Measurements from ENCODE around the gene AGRP. TPM values are rescaled to one million over a fixed set of nuclear protein-coding genes. Genes with fewer than 3 reads are reported as not detected.

AGRP gene
- total RNA-seq, 1 experiment from 2014 or later: not detected

DNA sequence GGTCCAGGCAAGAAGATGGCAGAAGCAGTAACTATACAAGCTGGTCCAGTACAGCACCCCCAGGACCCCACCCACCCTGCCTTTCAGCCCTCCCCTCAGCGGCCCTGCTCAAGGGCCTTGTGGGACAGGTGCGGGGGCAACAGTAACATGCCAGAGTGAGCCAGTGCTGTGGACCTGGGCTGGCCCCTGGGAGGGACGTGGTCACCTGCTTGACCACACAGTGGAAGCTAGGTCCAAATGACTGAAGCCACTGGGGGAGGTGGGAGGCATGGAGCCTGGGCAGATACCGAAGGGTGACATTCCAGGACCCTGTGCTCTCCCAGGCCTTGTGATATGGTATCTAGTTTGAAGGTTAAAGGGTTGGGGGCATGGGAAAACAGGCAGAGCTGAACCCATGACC, 19.7 kb downstream of the AGRP start:
- no peaks in the 10 kb centered on the region for H3K9me3 ChIP-seq (replicated peaks)
- H3K36me3 ChIP-seq: peaks cover 17% of the 10 kb centered on the region
- no peak for DNase-seq (ENCODE audit: low read depth in 1 of 2, low spot score in 2 of 2)
- no peak overlapping the region for H3K27ac ChIP-seq
- H3K4me3 ChIP-seq: no peak overlapping the region
- no peaks in the 10 kb centered on the region for H3K27me3 ChIP-seq (replicated peaks)
- peaks cover 27% of the 10 kb centered on the region for H3K4me1 ChIP-seq (replicated peaks)

DNA sequence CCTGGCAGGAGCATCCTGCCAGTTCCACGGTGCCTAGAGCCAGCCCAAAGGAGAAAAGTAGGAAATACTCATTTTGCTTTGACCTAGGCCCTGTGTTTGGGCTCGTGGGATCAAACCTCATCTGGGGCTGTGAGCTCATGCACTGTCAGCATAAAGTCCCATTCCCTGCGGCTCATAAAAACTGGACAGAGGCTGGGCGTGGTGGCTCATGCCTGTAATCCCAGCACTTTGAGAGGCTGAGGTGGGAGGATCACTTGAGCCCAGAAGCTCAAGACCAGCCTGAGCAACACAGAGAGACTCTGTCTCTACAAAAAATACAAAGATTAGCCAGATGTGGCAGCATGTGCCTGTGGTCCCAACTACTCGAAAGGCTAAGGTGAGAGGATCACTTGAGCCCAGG, 20.3 kb downstream of the AGRP start:
- DNase-seq (ENCODE audit: low read depth in 1 of 2, low spot score in 2 of 2): no peak
- Histone ChIP-seq H3K4me1 (replicated peaks) (peaks cover 27% of the 10 kb centered on the region), H3K9me3 (replicated peaks) (no peaks in the 10 kb centered on the region), H3K27me3 (replicated peaks) (no peaks in the 10 kb centered on the region), H3K4me3 (no peak overlapping the region), H3K27ac (no peak overlapping the region), H3K36me3 (peaks cover 17% of the 10 kb centered on the region)

DNA sequence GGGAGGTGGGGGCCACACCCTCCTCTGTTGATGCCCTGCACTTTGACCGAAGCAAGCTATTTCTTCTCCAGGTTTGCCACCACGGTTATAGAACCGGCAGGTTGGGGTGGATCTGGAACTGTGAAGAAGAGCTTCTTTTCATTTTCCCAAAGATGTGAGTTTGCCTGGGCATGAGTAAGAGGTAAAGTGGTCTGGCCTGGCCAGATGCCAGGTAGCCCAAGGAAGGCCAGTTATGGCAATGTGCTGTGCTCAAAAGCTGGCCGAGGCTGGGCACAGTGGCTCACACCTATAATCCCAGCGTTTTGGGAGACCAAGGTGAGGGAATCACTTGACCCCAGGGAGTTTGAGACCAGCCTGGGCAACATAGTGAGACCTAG, 21.1 kb downstream of the AGRP start:
- no peaks in the 10 kb centered on the region for H3K9me3 ChIP-seq (replicated peaks)
- H3K4me3 ChIP-seq: no peak overlapping the region
- no peak overlapping the region for H3K27ac ChIP-seq
- H3K27me3 ChIP-seq (replicated peaks): no peaks in the 10 kb centered on the region
- DNase-seq (ENCODE audit: low read depth in 1 of 2, low spot score in 2 of 2): no peak
- H3K4me1 ChIP-seq (replicated peaks): peaks cover 22% of the 10 kb centered on the region
- peaks cover 17% of the 10 kb centered on the region for H3K36me3 ChIP-seq

- Histone ChIP-seq H3K36me3 (peaks cover 17% of the 10 kb centered on the region), H3K4me3 (no peak overlapping the region), H3K9me3 (replicated peaks) (no peaks in the 10 kb centered on the region), H3K4me1 (replicated peaks) (peaks cover 16% of the 10 kb centered on the region), H3K27me3 (replicated peaks) (no peaks in the 10 kb centered on the region), H3K27ac (no peak overlapping the region)
- no peak for DNase-seq (ENCODE audit: low read depth in 1 of 2, low spot score in 2 of 2)
Measured at GRCh38 chr16:67461600-67462278, 21.6 kb downstream of the AGRP start.

DNA sequence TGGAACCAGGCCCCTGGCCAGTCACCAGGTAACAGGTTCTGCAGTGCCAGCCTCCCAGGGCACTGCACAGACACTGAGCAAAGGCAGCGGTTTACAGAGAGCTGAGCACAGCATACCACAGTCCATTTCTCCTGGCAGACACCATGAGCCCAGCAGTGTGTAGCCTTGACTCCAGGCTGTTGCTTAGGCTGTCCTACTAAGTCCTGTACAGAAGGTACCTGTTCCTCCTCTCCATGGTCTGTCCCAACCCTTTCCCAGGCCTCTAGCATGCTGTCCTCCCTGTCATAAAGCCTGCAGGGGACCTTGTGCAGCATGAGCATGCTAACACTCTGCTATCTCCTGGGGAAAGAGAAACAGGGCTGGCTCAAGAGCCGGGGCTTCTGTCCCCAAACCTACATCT, 22.4 kb downstream of the AGRP start:
- Histone ChIP-seq H3K27me3 (replicated peaks) (no peaks in the 10 kb centered on the region), H3K27ac (no peak overlapping the region), H3K36me3 (peaks cover 17% of the 10 kb centered on the region), H3K4me1 (replicated peaks) (peaks cover 8% of the 10 kb centered on the region), H3K4me3 (no peak overlapping the region), H3K9me3 (replicated peaks) (no peaks in the 10 kb centered on the region)
- DNase-seq (ENCODE audit: low read depth in 1 of 2, low spot score in 2 of 2): no peak

- Histone ChIP-seq H3K27ac (no peak overlapping the region), H3K9me3 (replicated peaks) (no peaks in the 10 kb centered on the region), H3K27me3 (replicated peaks) (no peaks in the 10 kb centered on the region), H3K4me1 (replicated peaks) (peaks cover under 1% of the 10 kb centered on the region), H3K36me3 (peaks cover 17% of the 10 kb centered on the region), H3K4me3 (no peak overlapping the region)
- no peak for DNase-seq (ENCODE audit: low read depth in 1 of 2, low spot score in 2 of 2)
Measured at GRCh38 chr16:67460168-67460567, 23.2 kb downstream of the AGRP start.

- no peak overlapping the region for H3K27ac ChIP-seq
- no peaks in the 10 kb centered on the region for H3K9me3 ChIP-seq (replicated peaks)
- H3K27me3 ChIP-seq (replicated peaks): no peaks in the 10 kb centered on the region
- no peak overlapping the region for H3K4me3 ChIP-seq
- no peak for DNase-seq (ENCODE audit: low read depth in 1 of 2, low spot score in 2 of 2)
- no peaks in the 10 kb centered on the region for H3K4me1 ChIP-seq (replicated peaks)
- H3K36me3 ChIP-seq: peaks cover 17% of the 10 kb centered on the region
Measured at GRCh38 chr16:67459861-67460150, 23.5 kb downstream of the AGRP start.

- Histone ChIP-seq H3K27me3 (replicated peaks) (no peaks in the 10 kb centered on the region), H3K9me3 (replicated peaks) (no peaks in the 10 kb centered on the region), H3K4me3 (no peak overlapping the region), H3K4me1 (replicated peaks) (no peaks in the 10 kb centered on the region), H3K36me3 (peaks cover 17% of the 10 kb centered on the region), H3K27ac (no peak overlapping the region)
- DNase-seq (ENCODE audit: low read depth in 1 of 2, low spot score in 2 of 2): no peak
Measured at GRCh38 chr16:67459066-67459860, 24.1 kb downstream of the AGRP start.

- Histone ChIP-seq H3K4me3 (no peak overlapping the region), H3K36me3 (peaks cover 19% of the 10 kb centered on the region), H3K9me3 (replicated peaks) (no peaks in the 10 kb centered on the region), H3K27me3 (replicated peaks) (no peaks in the 10 kb centered on the region), H3K27ac (no peak overlapping the region), H3K4me1 (replicated peaks) (no peaks in the 10 kb centered on the region)
- no peak for DNase-seq (ENCODE audit: low read depth in 1 of 2, low spot score in 2 of 2)
Measured at GRCh38 chr16:67458121-67458641, 25.2 kb downstream of the AGRP start.

- Histone ChIP-seq H3K4me3 (no peak overlapping the region), H3K9me3 (replicated peaks) (no peaks in the 10 kb centered on the region), H3K36me3 (peaks cover 22% of the 10 kb centered on the region), H3K27ac (no peak overlapping the region), H3K4me1 (replicated peaks) (no peaks in the 10 kb centered on the region), H3K27me3 (replicated peaks) (no peaks in the 10 kb centered on the region)
- no peak for DNase-seq (ENCODE audit: low read depth in 1 of 2, low spot score in 2 of 2)
Measured at GRCh38 chr16:67457611-67458010, 25.7 kb downstream of the AGRP start.

DNA sequence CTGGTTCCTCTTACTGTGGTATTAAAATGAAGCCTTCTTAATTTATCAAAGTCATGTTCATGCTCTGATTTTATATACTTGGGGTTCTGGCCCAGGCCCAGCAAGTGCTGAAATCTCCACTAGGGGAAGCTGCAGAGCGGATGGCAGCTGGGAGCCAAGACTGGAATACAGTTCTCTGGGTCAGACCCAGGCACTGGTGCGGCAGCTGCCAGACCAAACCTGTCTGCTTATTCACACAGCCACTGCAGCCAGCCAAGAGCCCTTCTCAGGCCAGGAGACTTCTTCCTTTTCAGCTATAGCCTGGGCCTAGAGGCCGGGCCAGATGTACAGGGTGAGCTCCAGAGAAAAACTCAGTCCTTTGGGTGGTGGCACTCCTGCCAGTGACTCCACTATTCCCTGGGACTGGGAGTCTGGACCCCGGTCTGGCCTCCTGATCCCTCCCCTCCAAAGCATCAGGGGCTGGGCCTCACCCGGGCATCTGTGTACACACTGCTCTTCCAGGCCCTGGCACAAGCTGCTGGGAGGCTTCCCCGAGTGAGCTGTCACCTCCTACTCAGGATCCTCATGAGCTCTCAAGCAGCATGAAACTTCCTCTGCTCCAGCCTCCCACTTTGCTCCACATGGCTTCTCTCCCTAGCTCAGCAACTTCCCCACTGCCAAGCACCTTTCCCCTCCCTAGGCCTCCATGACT, 26.8 kb downstream of the AGRP start:
- H3K27me3 ChIP-seq (replicated peaks): no peaks in the 10 kb centered on the region
- no peaks in the 10 kb centered on the region for H3K9me3 ChIP-seq (replicated peaks)
- no peak for DNase-seq (ENCODE audit: low read depth in 1 of 2, low spot score in 2 of 2)
- H3K36me3 ChIP-seq: peaks cover 23% of the 10 kb centered on the region
- H3K27ac ChIP-seq: no peak overlapping the region
- H3K4me3 ChIP-seq: no peak overlapping the region
- H3K4me1 ChIP-seq (replicated peaks): no peaks in the 10 kb centered on the region

DNA sequence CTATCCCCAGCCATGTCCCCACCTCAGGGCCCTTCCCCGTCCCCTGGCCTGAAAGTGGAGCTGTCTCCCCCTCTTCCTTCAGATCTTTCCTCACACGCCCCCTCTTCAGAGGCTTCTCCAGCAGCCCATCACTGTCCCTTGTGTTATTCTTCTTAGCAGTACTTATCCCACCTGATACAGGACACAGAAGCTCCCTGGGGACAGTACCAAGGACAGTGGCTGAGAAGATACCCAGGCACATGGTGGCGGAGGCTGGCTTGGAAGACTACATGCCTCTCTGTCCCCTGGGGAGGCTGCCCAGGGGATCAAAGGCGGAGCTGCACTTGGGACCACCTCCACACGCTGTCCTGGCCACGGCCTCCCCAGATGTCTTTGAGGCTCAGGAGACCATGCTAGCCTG, 28.5 kb downstream of the AGRP start:
- Histone ChIP-seq H3K4me3 (no peak overlapping the region), H3K9me3 (replicated peaks) (no peaks in the 10 kb centered on the region), H3K4me1 (replicated peaks) (no peaks in the 10 kb centered on the region), H3K27ac (no peak overlapping the region), H3K27me3 (replicated peaks) (no peaks in the 10 kb centered on the region), H3K36me3 (peaks cover 19% of the 10 kb centered on the region)
- DNase-seq (ENCODE audit: low read depth in 1 of 2, low spot score in 2 of 2): no peak

- no peaks in the 10 kb centered on the region for H3K4me1 ChIP-seq (replicated peaks)
- no peak overlapping the region for H3K4me3 ChIP-seq
- H3K27me3 ChIP-seq (replicated peaks): no peaks in the 10 kb centered on the region
- DNase-seq (ENCODE audit: low read depth in 1 of 2, low spot score in 2 of 2): no peak
- no peak overlapping the region for H3K27ac ChIP-seq
- peaks cover 16% of the 10 kb centered on the region for H3K36me3 ChIP-seq
- no peaks in the 10 kb centered on the region for H3K9me3 ChIP-seq (replicated peaks)
Measured at GRCh38 chr16:67454104-67454503, 29.2 kb downstream of the AGRP start.
